ENCODE data around the gene ARHGEF40.
A peak's percentile ranks its signal among the peaks of the same experiment; 100 is the strongest.

ARHGEF40 gene

DNA sequence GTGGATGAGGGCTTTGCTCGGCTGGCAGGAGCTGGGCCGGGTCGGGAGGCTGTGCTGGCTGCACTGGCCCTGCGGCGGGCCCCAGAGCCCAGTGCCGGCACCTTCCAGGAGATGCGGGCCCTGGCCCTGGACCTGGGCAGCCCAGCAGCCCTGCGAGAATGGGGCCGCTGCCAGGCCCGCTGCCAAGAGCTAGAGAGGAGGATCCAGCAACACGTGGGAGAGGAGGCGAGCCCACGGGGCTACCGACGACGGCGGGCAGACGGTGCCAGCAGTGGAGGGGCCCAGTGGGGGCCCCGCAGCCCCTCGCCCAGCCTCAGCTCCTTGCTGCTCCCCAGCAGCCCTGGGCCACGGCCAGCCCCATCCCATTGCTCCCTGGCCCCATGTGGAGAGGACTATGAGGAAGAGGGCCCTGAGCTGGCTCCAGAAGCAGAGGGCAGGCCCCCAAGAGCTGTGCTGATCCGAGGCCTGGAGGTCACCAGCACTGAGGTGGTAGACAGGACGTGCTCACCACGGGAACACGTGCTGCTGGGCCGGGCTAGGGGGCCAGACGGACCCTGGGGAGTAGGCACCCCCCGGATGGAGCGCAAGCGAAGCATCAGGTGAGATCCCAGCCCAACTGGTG is 11.5 kb downstream of the ARHGEF40 start:
- no peak overlapping the region for H3K9ac ChIP-seq (ENCODE audit: insufficient read length)
- H3K4me3 ChIP-seq = no peak overlapping the region
- H3K27ac ChIP-seq = no peak overlapping the region
- DNase-seq (ENCODE audit: low read depth, low spot score) = no peak
- no peaks in the 10 kb centered on the region for H3K9me3 ChIP-seq (ENCODE audit: low read depth, low read length)
- no peak for TF ChIP-seq FOXP2 (optimal IDR thresholded peaks at IDR 0.05; ENCODE audit: control extremely low read depth, extremely low read length, insufficient read depth)
- TF ChIP-seq EZH2 (IDR thresholded peaks at IDR 0.05) = no peak
- no peak for TF ChIP-seq POLR2AphosphoS5 (IDR thresholded peaks at IDR 0.05; ENCODE audit: borderline replicate concordance, low read depth, low read length)
- peaks cover 83% of the 10 kb centered on the region for H3K36me3 ChIP-seq (ENCODE audit: insufficient read depth, low read length)

DNA sequence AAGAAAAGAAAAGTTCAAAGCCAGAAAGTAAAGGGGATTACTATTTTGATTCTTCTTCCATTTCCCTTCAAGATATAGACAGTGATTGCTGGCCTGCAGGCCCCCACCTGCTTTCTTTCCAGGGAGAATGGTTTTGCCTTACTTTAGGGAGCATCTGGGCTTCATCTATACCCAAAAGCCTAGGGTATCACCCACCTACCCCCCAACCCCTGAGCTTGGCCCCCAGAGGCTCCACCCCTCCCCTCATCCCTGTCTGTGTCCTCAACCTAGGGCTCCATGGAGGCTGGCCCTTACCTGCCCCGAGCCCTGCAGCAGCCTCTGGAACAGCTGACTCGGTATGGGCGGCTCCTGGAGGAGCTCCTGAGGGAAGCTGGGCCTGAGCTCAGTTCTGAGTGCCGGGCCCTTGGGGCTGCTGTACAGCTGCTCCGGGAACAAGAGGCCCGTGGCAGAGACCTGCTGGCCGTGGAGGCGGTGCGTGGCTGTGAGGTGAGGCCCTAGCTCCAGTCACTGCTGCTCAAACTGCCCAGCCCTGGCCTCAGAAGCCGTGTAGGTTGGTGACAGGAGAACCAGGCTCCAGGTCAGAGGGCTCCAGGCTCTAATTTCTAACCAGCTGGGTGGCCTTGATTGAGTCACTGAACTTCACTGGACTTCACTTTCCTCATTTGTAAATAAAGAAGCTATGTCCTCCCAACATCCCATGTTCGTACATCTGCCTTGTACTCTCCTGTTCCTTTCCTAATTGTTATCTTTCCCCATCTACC is 13.6 kb downstream of the ARHGEF40 start:
- no peak for TF ChIP-seq EZH2 (IDR thresholded peaks at IDR 0.05)
- no peak for TF ChIP-seq POLR2AphosphoS5 (IDR thresholded peaks at IDR 0.05; ENCODE audit: borderline replicate concordance, low read depth, low read length)
- TF ChIP-seq FOXP2 (optimal IDR thresholded peaks at IDR 0.05; ENCODE audit: control extremely low read depth, extremely low read length, insufficient read depth) = no peak
- Histone ChIP-seq H3K27ac (no peak overlapping the region), H3K9me3 (ENCODE audit: low read depth, low read length) (no peaks in the 10 kb centered on the region), H3K36me3 (ENCODE audit: insufficient read depth, low read length) (peaks cover 77% of the 10 kb centered on the region), H3K4me3 (no peak overlapping the region), H3K9ac (ENCODE audit: insufficient read length) (no peak overlapping the region)
- no peak for DNase-seq (ENCODE audit: low read depth, low spot score)

DNA sequence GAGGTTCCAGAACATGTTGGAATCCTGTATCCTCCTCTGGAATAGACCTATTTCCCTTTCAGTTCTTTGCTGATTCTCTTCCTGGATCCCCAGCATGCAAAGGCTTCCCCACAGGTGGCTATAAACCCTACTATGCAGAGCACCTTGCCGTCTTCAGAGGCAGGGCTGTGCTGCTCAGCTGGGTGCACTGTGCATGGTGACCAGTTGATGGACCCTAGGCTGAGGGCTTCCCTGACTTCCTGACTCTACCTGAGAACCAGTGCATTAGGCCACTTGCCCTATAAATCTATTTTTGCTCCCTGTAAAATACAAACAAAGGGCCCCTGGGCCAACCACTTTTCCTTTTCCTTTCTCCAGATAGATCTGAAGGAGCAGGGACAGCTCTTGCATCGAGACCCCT is 14.3 kb downstream of the ARHGEF40 start:
- H3K4me3 ChIP-seq = no peak overlapping the region
- no peak overlapping the region for H3K27ac ChIP-seq
- no peak for TF ChIP-seq FOXP2 (optimal IDR thresholded peaks at IDR 0.05; ENCODE audit: control extremely low read depth, extremely low read length, insufficient read depth)
- no peak for TF ChIP-seq EZH2 (IDR thresholded peaks at IDR 0.05)
- no peak for TF ChIP-seq POLR2AphosphoS5 (IDR thresholded peaks at IDR 0.05; ENCODE audit: borderline replicate concordance, low read depth, low read length)
- no peaks in the 10 kb centered on the region for H3K9me3 ChIP-seq (ENCODE audit: low read depth, low read length)
- peaks cover 75% of the 10 kb centered on the region for H3K36me3 ChIP-seq (ENCODE audit: insufficient read depth, low read length)
- DNase-seq (ENCODE audit: low read depth, low spot score) = no peak
- no peak overlapping the region for H3K9ac ChIP-seq (ENCODE audit: insufficient read length)

DNA sequence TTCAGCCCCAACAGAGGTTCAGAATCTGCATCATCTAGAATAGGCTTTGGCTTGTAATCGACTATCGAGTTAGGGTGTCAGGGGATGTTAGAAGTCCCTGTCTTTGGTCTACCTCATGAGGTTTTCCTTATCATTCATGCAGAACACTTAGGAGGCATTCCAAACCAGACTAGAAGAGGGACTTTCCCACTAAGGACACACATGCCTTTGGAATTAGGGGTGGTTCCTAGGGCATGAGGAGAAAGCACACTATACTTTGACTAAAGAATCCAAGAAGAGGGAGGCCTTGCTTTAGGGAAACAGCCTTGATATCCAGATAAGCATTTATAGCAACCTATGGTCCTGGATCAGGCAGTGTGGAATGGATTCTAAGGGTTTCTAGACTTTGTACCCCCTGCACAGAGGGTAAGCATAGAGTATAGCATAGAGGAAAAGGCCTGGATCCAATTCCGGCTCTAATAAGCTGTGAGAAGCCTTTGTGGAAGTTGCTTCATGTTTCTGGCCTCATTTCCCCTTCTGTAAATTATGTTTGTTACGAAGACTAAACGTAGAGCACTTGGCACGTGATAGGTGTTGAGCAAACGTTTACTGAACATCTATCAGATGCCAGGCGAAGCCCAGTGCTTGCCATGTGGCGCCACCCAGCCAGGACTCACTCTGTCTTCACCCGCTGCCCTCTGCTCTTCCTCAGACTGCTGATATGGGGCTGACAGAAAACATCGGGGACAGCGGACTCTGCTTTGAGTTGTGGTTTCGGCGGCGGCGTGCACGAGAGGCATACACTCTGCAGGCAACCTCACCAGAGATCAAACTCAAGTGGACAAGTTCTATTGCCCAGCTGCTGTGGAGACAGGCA is 15.1 kb downstream of the ARHGEF40 start:
- Histone ChIP-seq H3K36me3 (ENCODE audit: insufficient read depth, low read length) (peaks cover 72% of the 10 kb centered on the region), H3K4me3 (no peak overlapping the region), H3K9ac (ENCODE audit: insufficient read length) (no peak overlapping the region), H3K27ac (no peak overlapping the region), H3K9me3 (ENCODE audit: low read depth, low read length) (no peaks in the 10 kb centered on the region)
- no peak for TF ChIP-seq POLR2AphosphoS5 (IDR thresholded peaks at IDR 0.05; ENCODE audit: borderline replicate concordance, low read depth, low read length)
- no peak for DNase-seq (ENCODE audit: low read depth, low spot score)

DNA sequence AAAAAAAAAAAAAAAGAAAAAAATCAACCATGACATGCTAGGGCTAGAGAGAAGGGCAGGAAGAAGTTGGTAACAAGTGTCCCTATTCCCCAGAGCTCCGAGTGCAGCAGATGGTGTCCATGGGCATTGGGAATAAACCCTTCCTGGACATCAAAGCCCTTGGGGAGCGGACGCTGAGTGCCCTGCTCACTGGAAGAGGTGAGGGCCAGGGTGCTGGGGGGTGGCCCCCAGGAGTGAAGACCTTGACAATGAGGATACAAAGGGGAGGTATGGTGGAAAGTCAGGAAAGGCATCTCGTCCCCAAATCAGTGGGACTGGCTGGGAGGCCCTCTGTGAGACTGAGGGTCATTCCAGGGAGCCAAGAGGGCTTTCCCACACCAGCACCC is 16.8 kb downstream of the ARHGEF40 start:
- no peak overlapping the region for H3K27ac ChIP-seq
- H3K9ac ChIP-seq (ENCODE audit: insufficient read length) = no peak overlapping the region
- no peak overlapping the region for H3K4me3 ChIP-seq

DNA sequence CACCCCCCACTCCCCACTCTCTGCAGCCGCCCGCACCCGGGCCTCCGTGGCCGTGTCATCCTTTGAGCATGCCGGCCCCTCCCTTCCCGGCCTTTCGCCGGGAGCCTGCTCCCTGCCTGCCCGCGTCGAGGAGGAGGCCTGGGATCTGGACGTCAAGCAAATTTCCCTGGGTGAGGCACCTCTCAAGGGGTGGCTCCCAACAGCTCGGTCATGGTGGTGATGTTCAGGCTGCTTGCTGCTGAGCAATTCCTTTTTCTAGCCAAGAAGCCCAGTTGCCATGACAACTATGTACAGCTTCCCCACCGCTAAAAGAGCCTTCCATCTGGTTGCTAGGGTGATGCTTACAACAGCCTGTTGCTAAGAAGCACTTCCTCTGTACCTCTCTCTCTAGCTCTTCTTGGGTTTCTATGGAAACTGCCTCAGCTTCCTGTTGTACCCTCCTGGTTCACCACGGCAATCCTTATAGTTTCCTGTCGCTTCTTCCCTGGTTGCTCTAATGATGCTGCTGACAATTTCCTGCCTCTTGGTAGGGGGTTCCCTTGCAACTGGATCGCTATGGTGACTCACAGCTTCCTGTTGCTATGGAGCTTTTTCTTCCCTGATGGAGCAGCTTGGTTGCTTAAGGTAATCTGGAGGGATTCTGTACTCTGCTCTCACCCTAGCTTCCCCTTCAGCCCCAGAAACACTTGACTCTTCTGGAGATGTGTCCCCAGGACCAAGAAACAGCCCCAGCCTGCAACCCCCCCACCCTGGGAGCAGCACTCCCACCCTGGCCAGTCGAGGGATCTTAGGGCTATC is 17.4 kb downstream of the ARHGEF40 start:
- peaks cover 75% of the 10 kb centered on the region for H3K36me3 ChIP-seq (ENCODE audit: insufficient read depth, low read length)
- no peak overlapping the region for H3K4me3 ChIP-seq
- no peak for TF ChIP-seq POLR2AphosphoS5 (IDR thresholded peaks at IDR 0.05; ENCODE audit: borderline replicate concordance, low read depth, low read length)
- TF ChIP-seq FOXP2 (optimal IDR thresholded peaks at IDR 0.05; ENCODE audit: control extremely low read depth, extremely low read length, insufficient read depth) = no peak
- no peak for TF ChIP-seq EZH2 (IDR thresholded peaks at IDR 0.05)
- no peak overlapping the region for H3K27ac ChIP-seq
- H3K9ac ChIP-seq (ENCODE audit: insufficient read length) = no peak overlapping the region
- peak; percentile 75 for DNase-seq (ENCODE audit: low read depth, low spot score)
- H3K9me3 ChIP-seq (ENCODE audit: low read depth, low read length) = no peaks in the 10 kb centered on the region

More for the DNA sequence above, 16.8 kb downstream of the ARHGEF40 start:
- H3K9me3 ChIP-seq (ENCODE audit: low read depth, low read length) = no peaks in the 10 kb centered on the region
- peaks cover 74% of the 10 kb centered on the region for H3K36me3 ChIP-seq (ENCODE audit: insufficient read depth, low read length)
- no peak for DNase-seq (ENCODE audit: low read depth, low spot score)
- TF ChIP-seq FOXP2 (optimal IDR thresholded peaks at IDR 0.05; ENCODE audit: control extremely low read depth, extremely low read length, insufficient read depth) (no peak), EZH2 (IDR thresholded peaks at IDR 0.05) (no peak), POLR2AphosphoS5 (IDR thresholded peaks at IDR 0.05; ENCODE audit: borderline replicate concordance, low read depth, low read length) (no peak)

DNA sequence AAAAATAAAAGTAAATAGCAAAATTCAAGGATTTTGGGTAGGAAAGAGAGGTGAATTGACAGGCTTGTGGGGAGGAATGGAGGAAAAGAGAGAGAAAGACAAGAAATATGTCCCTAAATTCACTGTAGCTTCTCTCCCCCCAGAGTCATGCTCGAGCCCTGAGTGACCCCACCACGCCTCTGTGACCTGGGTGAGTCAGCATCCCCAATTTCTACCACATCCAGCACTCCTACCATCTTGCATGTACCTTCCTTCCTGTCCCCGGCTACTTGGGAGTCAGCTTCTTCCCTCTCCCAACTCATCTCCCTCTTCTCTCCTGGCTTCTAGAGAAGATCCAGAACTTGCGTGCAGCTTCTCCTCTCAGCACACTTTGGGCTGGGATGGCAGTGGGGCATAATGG is 18.6 kb downstream of the ARHGEF40 start:
- no peak overlapping the region for H3K27ac ChIP-seq
- TF ChIP-seq POLR2AphosphoS5 (IDR thresholded peaks at IDR 0.05; ENCODE audit: borderline replicate concordance, low read depth, low read length) (no peak), EZH2 (IDR thresholded peaks at IDR 0.05) (no peak), FOXP2 (optimal IDR thresholded peaks at IDR 0.05; ENCODE audit: control extremely low read depth, extremely low read length, insufficient read depth) (no peak)
- H3K36me3 ChIP-seq (ENCODE audit: insufficient read depth, low read length) = peaks cover 77% of the 10 kb centered on the region
- H3K4me3 ChIP-seq = no peak overlapping the region
- no peak for DNase-seq (ENCODE audit: low read depth, low spot score)
- H3K9ac ChIP-seq (ENCODE audit: insufficient read length) = no peak overlapping the region
- H3K9me3 ChIP-seq (ENCODE audit: low read depth, low read length) = no peaks in the 10 kb centered on the region
